Ovary (tissue), 3 donors: ENCODE measurements around the gene TAX1BP3.

Source experiments
- POLR2A ChIP-seq: fragments of 450-650 bp; IDR thresholded peaks from one replicate; pipeline ENCODE4 v1.6.1; 2017; ENCODE audit warnings: antibody characterized with exemption, mild to moderate bottlenecking, moderate library complexity
- TF ChIP-seq, protein P1 (sequence below), 3 donors: fragments of 450-650 bp in 2 of 3; fragments of 200-600 bp in 1 of 3; IDR thresholded peaks; one replicate each; pipeline versions ENCODE4 v1.5.1 to v1.8.0; 2016 to 2022; ENCODE audit warnings: antibody characterized with exemption in 3 of 3, mild to moderate bottlenecking in 1 of 3
- donor health status: DM: no; HTN: no; CAD: no.

DNA sequence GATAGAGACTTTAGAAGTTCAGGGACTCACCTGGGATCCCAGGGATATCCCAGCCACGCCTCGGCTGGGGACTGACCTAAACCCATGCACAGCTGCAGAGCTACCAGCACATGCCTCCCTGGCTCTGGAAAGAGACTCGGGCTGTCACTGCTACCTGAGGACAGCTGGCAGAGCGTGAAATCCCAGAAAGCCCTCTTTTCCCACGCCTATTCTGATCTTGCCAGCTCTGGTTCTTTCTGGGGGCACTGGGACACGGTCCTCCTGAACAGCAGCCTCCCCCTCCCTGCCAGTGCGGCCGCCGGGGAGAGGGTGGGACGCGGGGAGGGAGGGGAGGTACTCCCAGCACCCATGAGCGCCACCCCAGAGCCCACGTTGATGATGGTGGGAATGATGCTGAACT, 16.8 kb upstream of the TAX1BP3 start:
- TF ChIP-seq, protein P1, sequence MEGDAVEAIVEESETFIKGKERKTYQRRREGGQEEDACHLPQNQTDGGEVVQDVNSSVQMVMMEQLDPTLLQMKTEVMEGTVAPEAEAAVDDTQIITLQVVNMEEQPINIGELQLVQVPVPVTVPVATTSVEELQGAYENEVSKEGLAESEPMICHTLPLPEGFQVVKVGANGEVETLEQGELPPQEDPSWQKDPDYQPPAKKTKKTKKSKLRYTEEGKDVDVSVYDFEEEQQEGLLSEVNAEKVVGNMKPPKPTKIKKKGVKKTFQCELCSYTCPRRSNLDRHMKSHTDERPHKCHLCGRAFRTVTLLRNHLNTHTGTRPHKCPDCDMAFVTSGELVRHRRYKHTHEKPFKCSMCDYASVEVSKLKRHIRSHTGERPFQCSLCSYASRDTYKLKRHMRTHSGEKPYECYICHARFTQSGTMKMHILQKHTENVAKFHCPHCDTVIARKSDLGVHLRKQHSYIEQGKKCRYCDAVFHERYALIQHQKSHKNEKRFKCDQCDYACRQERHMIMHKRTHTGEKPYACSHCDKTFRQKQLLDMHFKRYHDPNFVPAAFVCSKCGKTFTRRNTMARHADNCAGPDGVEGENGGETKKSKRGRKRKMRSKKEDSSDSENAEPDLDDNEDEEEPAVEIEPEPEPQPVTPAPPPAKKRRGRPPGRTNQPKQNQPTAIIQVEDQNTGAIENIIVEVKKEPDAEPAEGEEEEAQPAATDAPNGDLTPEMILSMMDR (IDR thresholded peaks at IDR 0.05), result no peak
- TF ChIP-seq POLR2A, result no peak
